HG02610 (cell line): ENCODE results near the gene RGL1.
A peak's percentile ranks its signal among the peaks of the same experiment; 100 is the strongest.

Experiments
- ATAC-seq: cut with Tn5 transposase; IDR thresholded peaks from one replicate; pipeline ENCODE4 v1.9.1; 2021; ENCODE audit warnings: mild to moderate bottlenecking, moderate library complexity; ENCODE audit not compliant: unreplicated experiment

RGL1 gene

GRCh38 chr1:183911285-183911684, 106.4 kb downstream of the RGL1 start:
- peak; percentile 76 for ATAC-seq

GRCh38 chr1:183912265-183912886, 107.5 kb downstream of the RGL1 start:
- peak; percentile 54 for ATAC-seq

GRCh38 chr1:183913567-183913993, 108.7 kb downstream of the RGL1 start:
- ATAC-seq = no peak

- no peak for ATAC-seq
Measured at GRCh38 chr1:183914276-183914675, 109.4 kb downstream of the RGL1 start.

GRCh38 chr1:183914891-183915290, 110.0 kb downstream of the RGL1 start:
- no peak for ATAC-seq

- peak; percentile 45 for ATAC-seq
Measured at GRCh38 chr1:183915625-183916510, 110.9 kb downstream of the RGL1 start.

- ATAC-seq = no peak
Measured at GRCh38 chr1:183916574-183916973, 111.7 kb downstream of the RGL1 start.

- ATAC-seq = no peak
Measured at GRCh38 chr1:183918589-183918988, 113.7 kb downstream of the RGL1 start.

GRCh38 chr1:183920651-183921050, 115.7 kb downstream of the RGL1 start:
- no peak for ATAC-seq

GRCh38 chr1:183922197-183922596, 117.3 kb downstream of the RGL1 start:
- ATAC-seq = no peak

GRCh38 chr1:183925947-183926346, 121.0 kb downstream of the RGL1 start:
- ATAC-seq = no peak

GRCh38 chr1:183926983-183927382, 122.1 kb downstream of the RGL1 start:
- ATAC-seq = no peak

GRCh38 chr1:183931646-183932271, 126.8 kb downstream of the RGL1 start:
- ATAC-seq = no peak

- no peak for ATAC-seq
Measured at GRCh38 chr1:183932412-183932811, 127.5 kb downstream of the RGL1 start.

GRCh38 chr1:183933528-183934179, 128.7 kb downstream of the RGL1 start:
- no peak for ATAC-seq

GRCh38 chr1:183934314-183934713, 129.4 kb downstream of the RGL1 start:
- ATAC-seq = no peak

GRCh38 chr1:183936009-183936408, 131.1 kb downstream of the RGL1 start:
- ATAC-seq = no peak

- no peak for ATAC-seq
Measured at GRCh38 chr1:183936791-183937190, 131.9 kb downstream of the RGL1 start.

GRCh38 chr1:183937611-183938010, 132.7 kb downstream of the RGL1 start:
- no peak for ATAC-seq

- no peak for ATAC-seq
Measured at GRCh38 chr1:183941001-183941400, 136.1 kb downstream of the RGL1 start.
